ENCODE data around the gene PARN. TPM values are rescaled to one million over a fixed set of nuclear protein-coding genes. Genes with fewer than 3 reads are reported as not detected.
A peak's percentile ranks its signal among the peaks of the same experiment; 100 is the strongest.
"Not testable (repeated sequence)": the region's sequence is repeated elsewhere in the genome, so short reads cannot be mapped to it uniquely, and the experiment has no call there.

The PARN gene
- total and polyA plus RNA-seq, 4 donors: 8.1 to 32.2 (median 22.0) TPM

GRCh38 chr16:14418795-14419225 lies 211.2 kb downstream of the PARN start:
- no peak overlapping the region for H3K4me3 ChIP-seq (ENCODE audit: low read length in 2 of 2)
- H3K27ac ChIP-seq (ENCODE audit: low read depth in 1 of 2, low read length in 2 of 2): peak overlapping the region; percentile 23 to 93
- 3 to 6% methylated on average over 6 of the region's 6 CpGs for WGBS, 2 donors

GRCh38 chr16:14416184-14416583 lies 213.9 kb downstream of the PARN start:
- Histone ChIP-seq H3K27me3 (ENCODE audit: control insufficient read depth in 1 of 2, insufficient read depth in 2 of 2, low read length in 1 of 2) (no peaks in the 10 kb centered on the region), H3K27ac (ENCODE audit: low read depth in 1 of 2, low read length in 2 of 2) (no peak overlapping the region), H3K9me3 (ENCODE audit: control insufficient read depth, low read length) (no peaks in the 10 kb centered on the region), H3K4me3 (ENCODE audit: low read length in 2 of 2) (no peak overlapping the region), H3K4me1 (ENCODE audit: control insufficient read depth in 1 of 2, insufficient read depth in 2 of 2, low read length in 2 of 2) (peaks cover 4 to 7% of the 10 kb centered on the region in 2 donors), H3K36me3 (ENCODE audit: control insufficient read depth in 1 of 2, insufficient read depth in 2 of 2, low read length in 1 of 2) (no peaks in the 10 kb centered on the region)
- DNase-seq: peak in 1 of 2 donors; percentile 7
- ATAC-seq (ENCODE audit: low FRiP score): no peak
- intact Hi-C loops (cut with DNase I): loop anchor here in 1 of 2 donors (10.0 kb wide), 1 partner anchor 59 kb away; no protein-coding TSS in a partner anchor
- WGBS, 2 donors: 95 to 99% methylated on average over 3 of the region's 3 CpGs

More at GRCh38 chr16:14418795-14419225, 211.2 kb downstream of the PARN start:
- Histone ChIP-seq H3K4me1 (ENCODE audit: control insufficient read depth in 1 of 2, insufficient read depth in 2 of 2, low read length in 2 of 2) (peaks cover 4 to 7% of the 10 kb centered on the region in 2 donors), H3K36me3 (ENCODE audit: control insufficient read depth in 1 of 2, insufficient read depth in 2 of 2, low read length in 1 of 2) (no peaks in the 10 kb centered on the region), H3K27me3 (ENCODE audit: control insufficient read depth in 1 of 2, insufficient read depth in 2 of 2, low read length in 1 of 2) (no peaks in the 10 kb centered on the region), H3K9me3 (ENCODE audit: control insufficient read depth, low read length) (no peaks in the 10 kb centered on the region)
- no peak for DNase-seq
- peak; percentile 78 for ATAC-seq (ENCODE audit: low FRiP score)
- intact Hi-C loops (cut with DNase I): loop anchor here in 1 of 2 donors (10.0 kb wide), 1 partner anchor 56 kb away; no protein-coding TSS in a partner anchor

- no peak for DNase-seq
- no peak overlapping the region for H3K27ac ChIP-seq (ENCODE audit: low read depth in 1 of 2, low read length in 2 of 2)
- WGBS, 2 donors: 85% methylated on average over 7 of the region's 7 CpGs
- H3K4me1 ChIP-seq (ENCODE audit: control insufficient read depth in 1 of 2, insufficient read depth in 2 of 2, low read length in 2 of 2): peaks cover 4 to 7% of the 10 kb centered on the region in 2 donors
- H3K9me3 ChIP-seq (ENCODE audit: control insufficient read depth, low read length): no peaks in the 10 kb centered on the region
- H3K4me3 ChIP-seq (ENCODE audit: low read length in 2 of 2): no peak overlapping the region
- ATAC-seq (ENCODE audit: low FRiP score): no peak
- no peaks in the 10 kb centered on the region for H3K36me3 ChIP-seq (ENCODE audit: control insufficient read depth in 1 of 2, insufficient read depth in 2 of 2, low read length in 1 of 2)
- intact Hi-C loops (cut with DNase I): loop anchor here in 1 of 2 donors (10.0 kb wide), 1 partner anchor 60 kb away; no protein-coding TSS in a partner anchor
- H3K27me3 ChIP-seq (ENCODE audit: control insufficient read depth in 1 of 2, insufficient read depth in 2 of 2, low read length in 1 of 2): no peaks in the 10 kb centered on the region
These were observed 214.8 kb downstream of the PARN start for GRCh38 chr16:14415291-14415690.

- Histone ChIP-seq H3K27me3 (ENCODE audit: control insufficient read depth in 1 of 2, insufficient read depth in 2 of 2, low read length in 1 of 2) (no peaks in the 10 kb centered on the region), H3K27ac (ENCODE audit: low read depth in 1 of 2, low read length in 2 of 2) (no peak overlapping the region), H3K9me3 (ENCODE audit: control insufficient read depth, low read length) (no peaks in the 10 kb centered on the region), H3K4me1 (ENCODE audit: control insufficient read depth in 1 of 2, insufficient read depth in 2 of 2, low read length in 2 of 2) (no peaks in the 10 kb centered on the region), H3K36me3 (ENCODE audit: control insufficient read depth in 1 of 2, insufficient read depth in 2 of 2, low read length in 1 of 2) (no peaks in the 10 kb centered on the region), H3K4me3 (ENCODE audit: low read length in 2 of 2) (no peak overlapping the region)
- DNase-seq: peak in 1 of 2 donors; percentile 67
- intact Hi-C loops (cut with DNase I): loop anchor here in 1 of 2 donors (10.0 kb wide), 1 partner anchor 95 kb away; no protein-coding TSS in a partner anchor
- ATAC-seq (ENCODE audit: low FRiP score): peak; percentile 68
- 4 to 9% methylated on average over 5 of the region's 5 CpGs for WGBS, 2 donors
These were observed 220.5 kb downstream of the PARN start for GRCh38 chr16:14409563-14409962.

GRCh38 chr16:14407786-14408399 lies 222.2 kb downstream of the PARN start:
- Histone ChIP-seq H3K4me3 (ENCODE audit: low read length in 2 of 2) (no peak overlapping the region), H3K27ac (ENCODE audit: low read depth in 1 of 2, low read length in 2 of 2) (no peak overlapping the region), H3K27me3 (ENCODE audit: control insufficient read depth in 1 of 2, insufficient read depth in 2 of 2, low read length in 1 of 2) (no peaks in the 10 kb centered on the region), H3K36me3 (ENCODE audit: control insufficient read depth in 1 of 2, insufficient read depth in 2 of 2, low read length in 1 of 2) (no peaks in the 10 kb centered on the region), H3K9me3 (ENCODE audit: control insufficient read depth, low read length) (no peaks in the 10 kb centered on the region), H3K4me1 (ENCODE audit: control insufficient read depth in 1 of 2, insufficient read depth in 2 of 2, low read length in 2 of 2) (no peaks in the 10 kb centered on the region)
- 94 to 95% methylated on average over 2 of the region's 2 CpGs for WGBS, 2 donors
- DNase-seq (no peak), ATAC-seq (ENCODE audit: low FRiP score) (no peak)
- intact Hi-C loops (cut with DNase I): loop anchor here in 1 of 2 donors (10.0 kb wide), 1 partner anchor 97 kb away; no protein-coding TSS in a partner anchor

- Histone ChIP-seq H3K27me3 (ENCODE audit: control insufficient read depth in 1 of 2, insufficient read depth in 2 of 2, low read length in 1 of 2) (no peaks in the 10 kb centered on the region), H3K9me3 (ENCODE audit: control insufficient read depth, low read length) (no peaks in the 10 kb centered on the region), H3K4me1 (ENCODE audit: control insufficient read depth in 1 of 2, insufficient read depth in 2 of 2, low read length in 2 of 2) (no peaks in the 10 kb centered on the region), H3K36me3 (ENCODE audit: control insufficient read depth in 1 of 2, insufficient read depth in 2 of 2, low read length in 1 of 2) (no peaks in the 10 kb centered on the region), H3K4me3 (ENCODE audit: low read length in 2 of 2) (no peak overlapping the region), H3K27ac (ENCODE audit: low read depth in 1 of 2, low read length in 2 of 2) (no peak overlapping the region)
- DNase-seq (peak in 1 of 2 donors; percentile 85), ATAC-seq (ENCODE audit: low FRiP score) (peak; percentile 42)
- intact Hi-C loops (cut with DNase I): loop anchor here in 1 of 2 donors (10.0 kb wide), 1 partner anchor 99 kb away; no protein-coding TSS in a partner anchor
- WGBS, 2 donors: 47 to 51% methylated on average over 40 to 43 of the region's 43 CpGs
These were observed 224.2 kb downstream of the PARN start for GRCh38 chr16:14405611-14406537.

- H3K4me3 ChIP-seq (ENCODE audit: low read length in 2 of 2); H3K4me1 ChIP-seq (ENCODE audit: control insufficient read depth in 1 of 2, insufficient read depth in 2 of 2, low read length in 2 of 2); ATAC-seq (ENCODE audit: low FRiP score); H3K9me3 ChIP-seq (ENCODE audit: control insufficient read depth, low read length); H3K27ac ChIP-seq (ENCODE audit: low read depth in 1 of 2, low read length in 2 of 2); H3K27me3 ChIP-seq (ENCODE audit: control insufficient read depth in 1 of 2, insufficient read depth in 2 of 2, low read length in 1 of 2); H3K36me3 ChIP-seq (ENCODE audit: control insufficient read depth in 1 of 2, insufficient read depth in 2 of 2, low read length in 1 of 2); DNase-seq: not testable (repeated sequence)
- intact Hi-C loops (cut with DNase I): loop anchor here in 1 of 2 donors (10.0 kb wide), 1 partner anchor 102 kb away; no protein-coding TSS in a partner anchor
- WGBS, 2 donors: 92 to 93% methylated on average over 8 of the region's 8 CpGs
These were observed 227.1 kb downstream of the PARN start for GRCh38 chr16:14403001-14403389.

GRCh38 chr16:14402114-14403000 lies 227.7 kb downstream of the PARN start:
- intact Hi-C loops (cut with DNase I): loop anchor here in 1 of 2 donors (10.0 kb wide), 1 partner anchor 102 kb away; no protein-coding TSS in a partner anchor
- WGBS, 2 donors: 81 to 94% methylated on average over 15 of the region's 15 CpGs
- H3K27ac ChIP-seq (ENCODE audit: low read depth in 1 of 2, low read length in 2 of 2); H3K4me3 ChIP-seq (ENCODE audit: low read length in 2 of 2); DNase-seq; H3K27me3 ChIP-seq (ENCODE audit: control insufficient read depth in 1 of 2, insufficient read depth in 2 of 2, low read length in 1 of 2); H3K4me1 ChIP-seq (ENCODE audit: control insufficient read depth in 1 of 2, insufficient read depth in 2 of 2, low read length in 2 of 2); ATAC-seq (ENCODE audit: low FRiP score); H3K9me3 ChIP-seq (ENCODE audit: control insufficient read depth, low read length); H3K36me3 ChIP-seq (ENCODE audit: control insufficient read depth in 1 of 2, insufficient read depth in 2 of 2, low read length in 1 of 2): not testable (repeated sequence)
